ENCODE data around the gene DPYD.

GRCh38 chr1:97893844-97894243, 27.0 kb downstream of the DPYD start:
- TF ChIP-seq POLR2A (IDR thresholded peaks at IDR 0.05; ENCODE audit: low read length) (no peak), GATA1 (IDR thresholded peaks at IDR 0.05; ENCODE audit: low read depth, low read length) (no peak)
